Measurements from ENCODE around the gene SPATS2L.

The SPATS2L gene

DNA sequence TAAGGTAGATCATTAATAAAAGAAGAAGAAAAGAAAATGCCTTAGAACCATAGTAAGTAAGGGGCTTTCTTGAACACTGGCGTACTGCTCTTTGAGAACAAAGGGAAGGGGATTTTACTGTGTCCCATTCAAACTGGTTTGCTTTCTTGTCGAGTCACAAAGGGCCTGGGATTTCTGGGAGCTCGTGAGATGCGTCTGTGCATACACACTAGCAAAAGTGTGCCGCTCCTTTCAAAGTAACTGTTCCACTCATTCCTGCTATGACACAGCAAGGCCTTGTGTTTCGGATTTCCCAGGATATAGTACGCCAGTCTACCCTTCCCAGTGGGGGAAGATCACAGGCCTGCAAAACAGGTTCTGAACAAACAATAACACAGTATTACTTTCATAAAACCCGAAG, 110.4 kb downstream of the SPATS2L start:
- DNase-seq = no peak

DNA sequence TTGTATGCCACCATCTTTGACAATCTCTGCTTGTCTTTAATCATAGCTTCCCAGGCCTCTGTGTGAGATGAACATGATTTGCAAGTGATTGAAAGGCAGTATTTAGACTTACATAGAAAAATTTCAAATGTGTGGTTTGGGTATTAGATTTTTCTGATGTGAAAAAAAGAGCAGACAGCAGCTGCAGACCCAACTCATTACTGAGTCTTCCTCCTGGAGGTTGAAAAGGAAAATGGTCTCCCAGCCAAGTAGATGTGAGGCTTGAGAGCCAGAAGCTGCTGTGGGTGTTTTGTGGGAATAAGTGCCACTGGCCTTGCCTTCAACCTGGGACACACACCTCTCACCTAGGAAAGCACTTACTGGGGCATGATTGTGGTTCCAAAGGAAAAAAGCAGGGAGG, 110.9 kb downstream of the SPATS2L start:
- DNase-seq = no peak

- DNase-seq = no peak
These were observed 111.9 kb downstream of the SPATS2L start for GRCh38 chr2:200418399-200418798.

- DNase-seq = no peak
These were observed 112.8 kb downstream of the SPATS2L start for GRCh38 chr2:200419325-200419724.

DNA sequence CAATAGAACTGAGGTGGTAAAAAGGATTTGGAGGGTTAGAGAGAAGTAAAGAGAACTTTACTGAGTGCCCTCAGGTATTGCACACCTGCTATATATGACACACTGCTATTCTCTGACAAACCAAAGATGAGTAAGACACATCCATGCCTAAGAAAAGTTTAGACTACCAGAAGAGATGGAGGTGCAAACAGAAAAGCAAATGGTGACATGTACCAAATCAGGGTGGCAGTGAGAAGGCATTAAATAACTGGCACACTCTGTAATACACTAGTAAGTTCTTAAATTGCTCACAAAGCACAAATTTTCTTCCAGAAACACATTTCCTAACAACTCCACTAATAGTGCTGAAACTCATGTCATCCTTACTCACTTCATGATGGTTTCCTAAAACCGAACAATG, 114.8 kb downstream of the SPATS2L start:
- DNase-seq = no peak

- DNase-seq = no peak
These were observed 115.6 kb downstream of the SPATS2L start for GRCh38 chr2:200422071-200422470.

DNA sequence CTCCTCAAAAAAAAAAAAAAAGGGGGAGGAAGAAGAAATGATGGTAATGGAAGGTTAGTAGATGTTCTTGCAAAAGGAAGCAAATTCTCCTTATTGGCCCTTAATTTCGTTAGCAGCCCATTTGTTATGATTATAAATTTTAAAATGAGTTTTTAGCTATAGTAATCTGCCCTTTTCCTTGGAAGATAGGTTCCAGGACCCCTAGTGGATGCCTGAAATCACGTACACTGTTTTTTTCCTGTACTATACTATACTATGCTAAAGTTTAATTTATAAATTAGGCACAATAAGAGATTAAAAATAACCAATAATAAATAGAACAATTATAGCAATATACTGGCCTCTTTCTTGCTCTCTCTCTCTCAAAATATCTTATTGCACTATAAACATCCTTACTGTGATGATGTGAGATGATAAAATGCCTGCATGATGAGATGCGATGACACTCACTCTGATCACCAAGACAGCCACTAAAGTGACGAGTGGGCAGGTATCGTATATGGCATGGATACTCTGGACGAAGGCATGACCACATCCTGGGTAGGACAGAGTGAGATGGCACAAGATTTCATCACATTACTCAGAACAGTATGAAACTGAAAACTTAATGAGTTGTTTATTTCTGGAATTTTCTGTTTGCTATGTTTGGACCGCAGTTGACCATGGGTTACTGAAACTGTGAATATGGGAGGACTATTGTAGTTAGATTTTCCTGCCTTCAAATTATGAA, 116.2 kb downstream of the SPATS2L start:
- no peak for DNase-seq

- DNase-seq = no peak
These were observed 117.0 kb downstream of the SPATS2L start for GRCh38 chr2:200423541-200423940.

DNA sequence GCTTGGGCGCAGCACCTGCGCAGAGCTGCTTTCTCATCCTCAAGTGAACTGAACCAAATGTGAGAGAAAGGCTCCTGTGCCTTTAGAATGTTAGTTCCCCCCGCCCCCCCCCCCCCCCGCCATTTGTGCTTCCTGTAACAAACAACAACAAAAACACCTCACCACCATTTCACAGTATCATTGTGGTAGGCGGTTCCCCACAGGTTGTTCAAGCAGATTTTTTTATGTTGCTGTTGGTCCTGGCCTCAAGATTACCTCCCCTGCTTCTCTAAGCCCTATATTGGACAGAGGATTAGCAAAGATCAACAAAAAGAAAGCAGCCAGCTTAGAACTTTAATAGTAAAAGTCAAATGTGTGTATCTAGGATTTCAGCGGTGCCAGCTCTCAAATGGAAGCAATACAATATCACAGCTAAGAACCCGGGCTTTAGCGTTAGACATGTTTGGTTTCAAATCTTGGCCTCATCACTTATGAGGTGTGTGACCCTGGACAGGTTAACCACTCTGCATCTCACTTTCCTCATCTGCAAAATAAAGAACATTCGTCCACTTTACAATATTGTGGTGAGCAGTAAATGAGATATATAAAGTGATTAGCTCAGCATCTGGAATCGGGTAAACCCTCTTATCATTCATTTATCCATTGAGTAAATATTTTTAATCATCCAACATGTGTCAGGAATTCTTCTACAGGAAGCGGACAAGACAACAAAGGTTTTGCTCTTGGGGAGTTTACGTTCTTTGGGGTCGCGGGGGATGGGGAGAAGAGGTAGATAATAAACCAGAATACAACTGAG, 118.7 kb downstream of the SPATS2L start:
- no peak for DNase-seq

DNA sequence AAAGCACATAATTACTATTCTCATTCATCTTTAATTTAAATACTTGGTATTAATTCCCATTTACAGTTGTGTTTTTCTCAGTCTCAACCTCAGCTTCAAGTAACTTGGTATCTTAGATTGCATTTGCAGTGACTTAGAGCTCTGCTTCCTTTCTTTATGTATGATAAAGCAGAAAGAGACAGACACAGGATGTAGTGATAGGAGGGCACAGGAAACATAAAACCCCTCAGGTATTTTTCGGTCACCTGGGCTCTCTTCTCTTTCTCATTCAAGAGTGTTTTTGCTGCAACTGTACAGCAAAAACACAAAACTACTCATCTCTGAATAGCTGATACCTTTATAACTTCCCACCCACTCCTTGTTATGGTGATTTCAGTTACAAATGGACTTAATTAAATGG, 120.3 kb downstream of the SPATS2L start:
- no peak for DNase-seq

GRCh38 chr2:200428961-200429665, 122.6 kb downstream of the SPATS2L start:
- DNase-seq = no peak

GRCh38 chr2:200430017-200430416, 123.5 kb downstream of the SPATS2L start:
- peak; percentile 61 for DNase-seq

GRCh38 chr2:200431996-200432705, 125.7 kb downstream of the SPATS2L start:
- DNase-seq = no peak

DNA sequence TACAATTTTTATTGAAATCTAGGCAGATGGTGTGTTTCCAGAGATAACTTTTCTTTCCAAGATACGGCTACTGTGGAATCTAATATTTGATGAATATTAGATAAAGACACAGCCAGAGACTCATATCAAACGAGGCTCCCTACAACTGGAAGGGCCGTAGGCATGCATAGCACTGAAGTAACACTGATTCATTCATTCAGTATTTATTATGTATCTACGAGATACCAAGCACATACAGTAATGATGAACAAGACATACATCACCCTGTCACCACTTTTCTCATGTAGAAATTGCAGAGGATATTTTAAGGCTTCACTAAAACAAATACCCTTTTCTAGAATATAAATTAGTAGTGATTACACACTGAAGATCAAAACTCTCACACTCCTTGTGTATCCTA, 128.9 kb downstream of the SPATS2L start:
- DNase-seq = peak; percentile 80

- no peak for DNase-seq
These were observed 131.8 kb downstream of the SPATS2L start for GRCh38 chr2:200438251-200438650.

DNA sequence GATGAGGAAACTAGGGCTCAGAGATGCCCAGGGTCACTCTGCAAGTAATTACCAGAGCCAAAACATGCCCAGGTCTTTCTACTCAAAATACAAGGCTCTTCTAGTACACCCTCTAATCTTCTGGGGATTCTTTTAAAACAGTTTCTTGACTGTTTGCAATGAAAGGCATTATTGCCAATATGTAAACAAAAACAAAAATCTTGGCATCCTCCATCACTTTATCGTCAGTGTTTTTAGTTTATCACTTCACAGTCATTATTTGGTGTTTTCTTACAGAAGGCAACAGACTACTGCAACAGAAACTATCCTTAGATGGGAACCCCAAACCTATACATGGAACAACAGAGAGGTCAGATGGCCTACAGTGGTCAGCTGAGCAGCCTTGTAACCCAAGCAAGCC, 132.4 kb downstream of the SPATS2L start:
- DNase-seq = no peak

DNA sequence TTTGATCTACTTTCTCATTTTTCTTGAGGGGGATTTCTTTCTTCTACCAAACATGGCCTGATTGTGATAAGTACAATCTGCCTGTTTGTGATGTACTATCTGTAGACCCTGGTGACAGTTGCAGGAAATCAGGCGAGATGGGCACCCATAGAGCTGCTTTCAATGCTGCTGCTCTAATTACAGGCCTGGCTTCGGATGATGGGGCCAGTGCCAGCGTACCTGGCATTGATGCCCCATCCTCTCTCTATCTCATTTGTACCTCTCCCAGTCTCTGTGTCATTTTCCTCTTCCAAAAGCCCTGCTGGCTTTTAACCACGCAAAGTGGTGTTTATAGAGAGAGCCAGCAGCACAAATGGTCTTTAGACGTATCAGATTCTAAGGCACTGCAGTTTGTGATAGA, 133.5 kb downstream of the SPATS2L start:
- DNase-seq = no peak

GRCh38 chr2:200442471-200442870, 136.0 kb downstream of the SPATS2L start:
- peak; percentile 82 for DNase-seq

- no peak for DNase-seq
These were observed 136.9 kb downstream of the SPATS2L start for GRCh38 chr2:200443376-200443775.

GRCh38 chr2:200443916-200444315, 137.4 kb downstream of the SPATS2L start:
- DNase-seq = peak; percentile 29

- DNase-seq = no peak
These were observed 138.0 kb downstream of the SPATS2L start for GRCh38 chr2:200444530-200444929.

- DNase-seq = no peak
These were observed 138.8 kb downstream of the SPATS2L start for GRCh38 chr2:200445284-200445683.

DNA sequence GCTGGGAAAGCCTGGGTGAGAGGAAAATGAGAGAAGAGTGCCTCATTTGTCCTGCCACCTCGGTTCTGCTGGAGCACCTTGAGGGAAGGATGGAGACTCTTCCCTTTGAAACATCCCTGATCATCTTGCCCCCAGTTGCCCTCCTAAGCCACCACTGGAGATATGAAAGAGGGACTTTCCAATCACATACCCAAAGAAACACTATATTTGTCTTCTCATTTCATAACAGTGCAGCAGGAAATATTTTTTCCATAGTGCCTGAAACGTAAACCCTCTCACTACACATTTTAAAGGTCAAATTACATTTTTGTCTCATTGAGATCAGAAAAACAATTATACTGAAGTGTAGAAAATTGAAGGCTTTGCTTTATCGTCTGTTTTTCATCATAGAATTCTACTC, 140.1 kb downstream of the SPATS2L start:
- DNase-seq = no peak

All from fibroblast of skin of right quadriceps (primary cell).